GM18498 (cell line): Measurements from ENCODE around the gene HADH.
A peak's percentile ranks its signal among the peaks of the same experiment; 100 is the strongest.
"Not testable (repeated sequence)": the region's sequence is repeated elsewhere in the genome, so short reads cannot be mapped to it uniquely, and the experiment has no call there.

Source experiments
- ATAC-seq: cut with Tn5 transposase; IDR thresholded peaks from one replicate; pipeline ENCODE4 v1.9.1; 2021; ENCODE audit warnings: mild to moderate bottlenecking, moderate library complexity; ENCODE audit not compliant: unreplicated experiment

Gene HADH

GRCh38 chr4:107994894-107995293 lies 5.2 kb downstream of the HADH start:
- ATAC-seq, result no peak

GRCh38 chr4:107996949-107997788 lies 7.5 kb downstream of the HADH start:
- no peak for ATAC-seq

DNA sequence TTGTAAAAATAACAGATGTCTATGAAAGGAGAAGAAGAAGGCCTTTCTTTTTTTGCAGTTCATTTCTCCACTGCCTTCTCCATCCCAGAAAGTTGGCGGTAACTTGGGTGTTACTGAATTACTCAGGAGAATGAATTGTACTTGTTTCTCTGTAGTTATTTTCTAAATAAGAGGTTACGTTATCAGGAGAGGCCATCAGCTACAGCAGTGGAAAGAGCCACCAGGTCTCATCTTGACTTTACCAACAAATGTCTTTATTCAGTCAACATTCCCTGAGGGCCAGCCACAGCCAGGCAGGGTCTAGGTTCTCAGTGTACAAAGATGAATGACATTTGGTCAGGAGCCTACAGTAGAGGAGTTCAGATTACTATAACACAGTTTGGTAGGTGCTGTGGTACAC lies 8.1 kb downstream of the HADH start:
- ATAC-seq, result no peak

DNA sequence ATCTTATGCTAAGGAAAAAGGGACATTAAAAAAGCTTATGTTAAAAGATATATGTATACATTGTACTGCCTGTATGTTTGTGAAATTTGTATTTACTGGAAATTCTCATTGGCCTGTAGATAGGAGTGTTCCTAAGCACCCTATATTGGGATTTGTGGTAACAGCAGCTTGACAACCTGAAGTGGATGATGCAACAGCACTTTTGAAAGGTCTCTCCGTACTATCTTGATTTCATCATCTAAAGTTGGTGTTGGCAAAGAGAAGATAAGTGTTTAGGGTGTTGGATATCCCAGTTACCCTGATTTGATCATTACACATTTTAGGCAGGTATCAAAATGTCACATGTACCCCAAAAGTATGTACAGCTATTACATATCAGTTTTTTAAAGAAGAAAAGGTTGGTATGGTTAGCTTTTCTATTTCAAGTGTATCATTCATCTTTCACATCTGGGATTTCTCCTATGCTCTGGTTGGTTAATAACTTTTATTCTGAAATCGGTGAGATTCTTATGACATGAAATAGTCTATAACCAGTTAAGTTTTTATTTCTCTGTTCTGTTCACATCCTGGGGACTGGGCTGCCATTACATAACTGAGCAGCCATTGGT lies 10.3 kb downstream of the HADH start:
- ATAC-seq, result no peak

- no peak for ATAC-seq
Measured at GRCh38 chr4:108001540-108002135, 11.9 kb downstream of the HADH start.

DNA sequence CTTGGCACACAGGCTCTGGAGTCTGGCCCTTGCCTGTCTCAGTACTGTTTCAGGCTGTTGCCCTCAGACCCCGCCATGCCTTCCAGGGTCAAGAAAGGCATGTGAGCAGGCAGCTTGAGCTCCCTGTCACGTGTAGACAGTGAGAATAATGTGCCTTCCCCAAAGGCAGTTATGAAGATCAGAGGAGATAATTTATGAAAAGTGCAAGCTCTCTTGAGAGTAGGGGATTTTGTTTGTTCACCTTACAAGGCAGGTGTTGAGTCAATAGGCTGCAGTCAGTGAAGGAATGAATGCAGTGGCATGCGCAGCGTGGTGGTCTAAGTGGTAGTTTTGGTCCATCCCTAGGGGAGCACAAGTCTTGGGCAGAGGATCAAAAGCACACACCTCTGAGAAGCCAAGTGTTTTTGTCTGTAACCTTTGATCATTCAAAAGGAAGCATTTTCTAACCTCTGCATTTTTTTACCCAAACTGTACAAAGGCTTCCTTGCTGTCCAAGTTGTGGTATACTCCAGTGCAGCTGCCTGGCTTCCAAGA lies 14.4 kb downstream of the HADH start:
- no peak for ATAC-seq

DNA sequence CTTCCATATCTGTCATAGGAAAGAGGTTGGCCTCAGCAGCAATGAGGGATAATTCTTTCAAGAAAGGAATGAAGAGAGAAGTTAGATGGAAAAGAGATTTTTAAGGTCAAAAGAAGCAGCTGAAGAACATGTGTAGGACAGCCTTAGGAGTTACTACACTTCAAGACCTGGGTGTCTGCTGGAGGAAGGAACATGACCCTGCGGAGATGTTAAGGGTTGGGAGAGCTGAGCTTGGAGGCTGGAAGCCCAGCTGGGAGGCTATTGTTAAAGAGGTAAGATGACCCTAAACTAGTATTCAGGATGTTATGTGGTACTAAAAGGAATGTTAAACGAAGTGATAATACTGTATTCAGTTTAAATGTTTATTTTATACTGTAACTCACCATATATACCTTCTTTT lies 15.0 kb downstream of the HADH start:
- no peak for ATAC-seq

- ATAC-seq, result no peak
Measured at GRCh38 chr4:108005807-108006206, 16.1 kb downstream of the HADH start.

GRCh38 chr4:108006361-108006760 lies 16.7 kb downstream of the HADH start:
- no peak for ATAC-seq

- no peak for ATAC-seq
Measured at GRCh38 chr4:108007984-108008383, 18.3 kb downstream of the HADH start.

- ATAC-seq, result no peak
Measured at GRCh38 chr4:108008721-108009120, 19.0 kb downstream of the HADH start.

- ATAC-seq, result no peak
Measured at GRCh38 chr4:108010167-108010566, 20.5 kb downstream of the HADH start.

- ATAC-seq, result not testable (repeated sequence)
Measured at GRCh38 chr4:108012382-108012781, 22.7 kb downstream of the HADH start.

- no peak for ATAC-seq
Measured at GRCh38 chr4:108013327-108013726, 23.6 kb downstream of the HADH start.

DNA sequence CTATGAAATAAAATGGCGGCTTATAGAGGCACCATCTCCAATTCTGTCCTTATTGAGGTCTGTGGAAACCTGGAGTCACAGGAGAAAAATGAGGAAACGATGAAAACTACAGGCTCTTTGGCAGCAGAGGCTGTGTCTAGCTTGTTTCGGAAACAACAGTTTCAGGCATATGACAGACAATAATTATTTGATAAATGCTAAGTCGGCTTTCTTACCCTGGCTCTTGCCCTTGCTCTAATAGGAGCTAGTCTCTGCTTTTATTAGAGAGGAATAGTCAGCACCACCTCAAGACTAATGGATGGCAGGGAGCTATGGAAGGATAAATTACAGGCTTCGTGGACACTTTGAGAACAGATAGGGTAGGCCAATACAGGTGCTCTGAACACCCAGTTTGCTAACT lies 24.3 kb downstream of the HADH start:
- no peak for ATAC-seq

DNA sequence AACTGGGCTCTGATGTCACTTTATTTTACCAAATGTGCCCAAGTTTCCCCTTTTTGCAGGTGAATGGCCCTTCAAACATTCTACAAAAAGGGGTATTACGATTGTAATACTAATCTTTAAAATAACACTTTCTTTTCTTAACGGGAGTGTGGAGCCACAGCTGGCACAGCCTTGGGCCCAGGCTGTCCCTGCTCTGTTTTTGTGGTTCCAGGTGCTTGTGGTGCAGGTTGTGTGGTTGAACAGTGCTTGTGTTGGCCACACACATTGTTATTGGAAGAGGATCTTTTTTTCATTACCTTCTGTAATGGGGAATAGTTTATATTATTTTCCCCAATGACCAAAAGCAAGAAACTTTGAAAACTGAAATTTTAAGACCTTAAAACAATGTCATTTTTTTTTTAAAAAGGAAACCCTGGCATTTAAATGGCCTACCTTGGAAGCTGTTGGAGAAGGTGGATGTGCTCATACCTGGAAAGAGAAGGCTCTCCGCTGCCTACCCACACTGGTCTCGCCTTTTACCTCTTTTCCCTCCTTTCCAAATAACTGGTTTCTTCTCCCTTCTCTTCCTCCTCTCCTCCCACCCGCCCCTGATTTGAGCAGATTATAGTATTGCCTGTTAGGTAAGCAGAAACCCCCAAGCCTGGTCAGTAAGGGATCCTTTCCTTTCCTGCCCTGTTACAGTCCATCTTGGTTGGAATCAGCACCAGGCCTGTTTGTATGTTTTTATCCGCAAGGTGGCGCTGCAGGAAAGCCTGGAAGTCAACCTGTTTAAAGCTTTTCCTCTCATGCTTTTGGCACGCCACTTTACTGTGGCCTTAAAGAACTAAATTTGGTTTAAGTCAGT lies 28.6 kb downstream of the HADH start:
- ATAC-seq, result peak; percentile 89

- no peak for ATAC-seq
Measured at GRCh38 chr4:108018884-108019187, 29.1 kb downstream of the HADH start.

DNA sequence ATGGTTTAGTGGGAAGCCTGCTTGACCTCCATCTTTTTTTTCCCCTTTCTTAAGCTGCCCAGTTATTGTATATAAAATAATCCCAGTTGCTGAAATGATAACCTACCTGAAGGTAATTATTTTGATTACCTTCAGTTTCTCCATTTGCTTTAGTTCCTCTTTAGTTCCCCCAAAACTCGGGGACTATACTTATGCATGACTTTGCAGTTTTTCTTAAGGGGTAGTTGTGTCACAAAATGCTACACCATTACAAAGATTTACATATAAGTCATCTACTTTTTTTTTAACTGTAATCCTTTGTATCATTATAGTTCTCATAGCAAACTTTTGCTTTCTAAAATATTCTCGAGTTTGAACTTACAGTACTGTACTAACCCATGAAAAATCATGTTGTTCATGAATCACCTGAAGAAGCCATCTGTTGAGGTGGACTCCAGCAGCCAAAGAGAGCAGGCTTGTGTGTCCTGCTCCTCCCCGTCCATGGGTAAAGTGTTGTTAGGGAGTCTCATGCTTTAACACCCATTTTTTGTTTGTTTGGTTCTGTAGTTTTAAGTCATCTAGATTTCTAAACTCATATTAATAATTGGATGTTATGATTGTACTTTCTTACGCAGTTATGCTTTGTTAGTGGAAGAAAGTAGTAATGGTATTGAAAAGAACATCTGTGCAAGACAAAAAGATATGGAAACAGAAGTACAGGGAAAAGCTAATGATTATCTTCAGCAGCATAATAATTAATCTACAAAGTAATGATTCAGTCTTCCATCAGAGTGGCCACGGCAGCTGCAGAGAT lies 34.6 kb downstream of the HADH start:
- no peak for ATAC-seq

DNA sequence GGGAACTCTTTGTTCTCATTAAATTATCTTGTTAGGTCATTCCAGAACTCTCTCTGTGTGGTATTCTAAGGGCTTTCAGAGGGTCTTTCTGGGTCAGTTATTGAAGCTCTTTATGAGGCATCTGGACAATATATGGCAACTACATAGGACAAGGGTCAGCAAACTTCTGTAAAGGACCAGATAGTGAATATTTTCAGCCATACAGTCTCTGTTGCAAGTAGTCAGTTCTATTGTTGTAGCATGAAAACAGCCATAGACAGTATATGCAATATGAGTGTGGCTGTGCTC lies 35.1 kb downstream of the HADH start:
- ATAC-seq, result no peak

GRCh38 chr4:108029016-108029720 lies 39.5 kb downstream of the HADH start:
- no peak for ATAC-seq
